ENCODE data around the gene MRPL19.

MRPL19 gene

GRCh38 chr2:75720525-75720924 lies 73.9 kb downstream of the MRPL19 start:
- in situ Hi-C loops (cut with MboI; ENCODE audit: low sequenced_read_pairs), result no loop called here

GRCh38 chr2:75722687-75723086 lies 76.1 kb downstream of the MRPL19 start:
- in situ Hi-C loops (cut with MboI; ENCODE audit: low sequenced_read_pairs), result no loop called here

- in situ Hi-C loops (cut with MboI; ENCODE audit: low sequenced_read_pairs), result no loop called here
Observed at GRCh38 chr2:75728614-75729419, 82.2 kb downstream of the MRPL19 start.

- in situ Hi-C loops (cut with MboI; ENCODE audit: low sequenced_read_pairs), result no loop called here
Observed at GRCh38 chr2:75729861-75730260, 83.3 kb downstream of the MRPL19 start.

- in situ Hi-C loops (cut with MboI; ENCODE audit: low sequenced_read_pairs), result no loop called here
Observed at GRCh38 chr2:75736276-75736675, 89.7 kb downstream of the MRPL19 start.

- in situ Hi-C loops (cut with MboI; ENCODE audit: low sequenced_read_pairs), result no loop called here
Observed at GRCh38 chr2:75737961-75738360, 91.4 kb downstream of the MRPL19 start.

All from hTERT RPE-1 (cell line).